Hippocampal formation (tissue), 2 donors: ENCODE data around the gene PMM1.
A peak's percentile ranks its signal among the peaks of the same experiment; 100 is the strongest.
"Not testable (repeated sequence)": the region's sequence is repeated elsewhere in the genome, so short reads cannot be mapped to it uniquely, and the experiment has no call there.

Experiments
- DNase-seq, 2 donors: peaks; one replicate each; lab custom pipeline; 2025; lab: John Stamatoyannopoulos, UW

The PMM1 gene

DNA sequence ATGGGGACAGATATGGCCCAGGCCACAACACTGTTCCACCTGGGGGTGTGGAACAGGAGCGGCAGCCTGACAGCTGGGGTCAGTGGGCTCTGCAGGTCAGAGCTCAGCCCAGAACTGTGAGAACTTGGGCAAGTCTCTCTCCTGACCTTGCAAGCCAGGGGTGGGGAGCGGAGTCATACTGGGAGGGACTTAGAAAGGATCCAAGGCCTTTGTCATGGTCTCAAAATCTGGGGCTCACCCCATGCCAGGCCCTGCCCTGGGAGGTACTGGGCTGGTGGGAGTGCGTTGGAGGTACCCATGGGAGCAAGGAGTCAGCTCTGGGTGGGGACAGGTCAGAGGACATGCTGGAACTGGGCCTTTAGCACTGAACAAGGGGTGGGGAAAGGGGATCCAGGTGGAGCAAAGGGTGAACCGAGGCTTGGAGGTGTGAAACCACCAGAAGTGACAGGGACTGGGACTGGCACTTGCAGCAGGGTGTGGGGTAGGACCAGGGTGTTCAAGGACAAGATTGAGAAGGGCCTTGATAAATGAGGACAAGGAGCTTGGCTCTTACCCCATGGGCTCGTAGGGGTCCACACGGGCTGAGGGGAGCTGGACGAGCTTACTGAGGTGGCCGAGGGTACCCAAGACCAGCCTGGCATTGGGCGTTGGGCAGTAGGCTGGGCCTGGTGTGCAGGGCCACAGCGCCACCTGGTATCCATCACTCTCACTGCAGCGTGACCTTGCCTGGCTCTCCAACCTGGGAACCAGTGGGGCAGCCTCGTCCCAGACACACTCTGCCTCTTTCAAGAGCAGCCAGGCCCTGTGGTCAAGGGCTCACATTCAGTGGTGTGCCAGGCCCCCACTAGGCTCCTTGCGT, 7.4 kb upstream of the PMM1 start:
- DNase-seq: peak; percentile 8 to 19

DNA sequence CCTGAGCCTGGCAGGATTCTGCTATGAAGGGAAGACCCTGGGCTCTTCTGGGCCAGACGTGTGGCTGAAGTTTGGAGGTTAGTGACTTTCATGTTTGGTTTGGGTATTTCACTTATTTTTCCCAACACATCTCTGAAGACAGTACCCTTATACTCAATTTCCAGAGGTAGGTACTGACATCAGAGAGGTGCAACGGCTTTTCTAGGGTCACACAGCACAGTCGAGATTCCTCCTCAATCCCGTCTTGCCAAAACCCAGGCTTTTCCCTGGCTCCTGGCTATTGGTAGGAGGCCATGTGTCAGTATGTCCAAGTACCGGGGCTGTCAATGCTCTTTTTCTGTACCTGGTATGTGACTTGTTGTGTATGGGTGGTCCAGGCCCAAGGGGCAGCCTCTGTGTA, 6.1 kb upstream of the PMM1 start:
- no peak for DNase-seq

- not testable (repeated sequence) for DNase-seq
These were observed 3.8 kb upstream of the PMM1 start for GRCh38 chr22:41593336-41593960.

DNA sequence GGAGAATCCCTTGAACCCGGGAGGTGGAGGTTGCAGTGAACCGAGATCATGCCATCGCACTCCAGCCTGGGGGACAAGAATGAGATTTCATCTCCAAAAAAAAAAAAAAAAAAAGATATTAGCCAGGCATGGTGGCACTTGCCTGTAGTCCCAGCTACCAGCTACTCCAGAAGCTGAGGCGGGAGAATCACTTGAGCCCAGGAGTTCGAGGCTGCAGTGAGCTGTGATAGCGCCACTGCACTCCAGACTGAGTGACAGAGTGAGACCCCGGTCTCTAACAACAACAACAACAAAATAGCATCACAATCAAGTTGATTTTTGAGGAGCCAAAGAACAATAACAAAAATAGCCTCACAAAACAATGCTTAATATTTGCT, 2.3 kb downstream of the PMM1 start:
- no peak for DNase-seq

DNA sequence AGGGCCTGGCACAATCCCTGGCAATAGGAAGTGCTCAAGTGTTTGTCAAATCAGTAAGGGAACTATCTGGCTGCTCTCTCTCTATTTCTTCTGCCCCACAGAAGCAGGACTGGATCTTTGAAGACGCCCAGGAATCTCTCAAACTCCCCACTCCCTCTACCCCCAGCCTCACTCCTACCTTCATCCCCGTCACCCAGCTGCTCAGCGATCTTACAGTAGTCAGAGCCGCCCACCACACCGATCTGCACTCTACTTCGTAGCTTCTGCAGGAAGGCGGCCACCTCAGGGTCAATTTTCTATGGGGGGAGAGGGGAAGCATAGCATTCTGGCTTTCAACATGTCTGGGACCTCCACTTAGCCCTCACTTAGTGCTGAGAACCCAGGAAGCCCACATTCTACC, 3.7 kb downstream of the PMM1 start:
- no peak for DNase-seq

GRCh38 chr22:41584881-41585280, 4.8 kb downstream of the PMM1 start:
- no peak for DNase-seq

GRCh38 chr22:41582694-41583093, 6.9 kb downstream of the PMM1 start:
- no peak for DNase-seq

DNA sequence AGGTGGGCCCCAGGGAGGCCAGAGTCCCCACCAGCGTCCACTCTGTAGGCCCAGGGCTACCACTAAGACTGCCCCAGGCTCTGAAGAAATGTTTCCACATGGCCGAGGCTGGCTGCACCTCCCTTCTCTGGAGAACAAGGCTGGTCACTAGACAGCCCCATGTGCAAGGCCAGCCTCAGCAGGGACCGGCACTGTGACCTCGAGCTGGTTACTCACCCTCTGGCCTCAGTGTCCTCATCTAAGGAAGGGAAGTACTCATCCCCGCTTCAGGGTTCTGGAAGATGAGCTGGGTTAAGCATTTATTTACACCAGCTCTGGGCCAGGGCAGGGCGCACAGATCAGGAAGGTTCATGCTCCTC, 9.7 kb downstream of the PMM1 start:
- no peak for DNase-seq

DNA sequence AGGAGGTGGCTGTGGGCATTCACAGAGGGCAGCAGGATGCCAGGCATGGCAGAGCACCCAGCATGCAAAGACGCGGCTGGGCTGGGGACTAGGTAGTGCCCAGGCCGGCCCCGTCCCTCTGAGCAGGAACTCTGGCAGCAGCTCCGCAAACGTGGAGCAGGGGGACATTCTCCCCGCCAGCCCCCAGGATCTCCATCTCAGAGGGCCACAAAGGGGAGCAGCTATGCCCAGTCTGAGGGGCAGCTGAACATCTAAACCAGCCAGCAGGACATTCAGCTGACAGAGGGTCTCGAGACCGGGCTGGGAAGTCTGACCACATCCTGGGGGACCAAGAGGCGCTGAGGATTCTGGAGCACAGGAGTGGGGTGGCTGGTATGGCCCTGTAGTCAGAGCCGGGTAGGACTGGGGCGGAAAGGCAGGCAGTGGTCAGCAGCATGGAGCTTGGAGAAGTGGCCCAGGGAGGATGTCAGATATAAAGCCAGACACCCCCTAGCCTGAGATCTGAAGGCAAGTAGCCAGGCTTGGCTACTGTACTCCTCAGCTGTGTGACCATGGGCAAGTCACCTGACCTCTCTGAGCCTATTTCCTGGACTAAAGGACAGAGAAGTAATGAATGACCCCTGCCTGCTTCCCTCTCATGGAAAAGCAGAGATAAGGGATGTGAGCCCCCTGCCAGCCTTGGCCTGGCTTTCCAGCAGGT, 10.2 kb downstream of the PMM1 start:
- no peak for DNase-seq

- DNase-seq: no peak
These were observed 10.8 kb downstream of the PMM1 start for GRCh38 chr22:41578818-41579217.

DNA sequence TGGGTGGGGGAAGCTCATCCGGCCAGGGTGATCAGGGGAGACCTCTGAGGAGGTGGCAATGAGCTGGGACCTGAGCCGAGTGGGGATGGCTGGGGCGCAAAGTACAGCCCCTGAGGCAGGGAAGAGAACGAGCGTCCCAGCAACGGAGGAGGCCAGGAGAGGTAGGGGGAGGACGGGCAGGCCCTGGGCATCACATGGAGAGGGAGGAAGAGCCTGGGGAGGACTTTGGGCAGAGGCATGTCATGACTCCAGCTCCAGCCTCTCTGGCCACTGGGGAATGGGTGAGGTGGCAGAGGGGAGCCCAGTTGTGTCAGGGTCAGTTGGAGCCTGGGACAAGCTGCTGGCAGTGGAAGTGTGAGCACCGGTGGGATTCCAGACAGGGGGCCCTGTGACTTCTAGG, 11.5 kb downstream of the PMM1 start:
- no peak for DNase-seq

GRCh38 chr22:41576877-41577276, 12.8 kb downstream of the PMM1 start:
- no peak for DNase-seq

DNA sequence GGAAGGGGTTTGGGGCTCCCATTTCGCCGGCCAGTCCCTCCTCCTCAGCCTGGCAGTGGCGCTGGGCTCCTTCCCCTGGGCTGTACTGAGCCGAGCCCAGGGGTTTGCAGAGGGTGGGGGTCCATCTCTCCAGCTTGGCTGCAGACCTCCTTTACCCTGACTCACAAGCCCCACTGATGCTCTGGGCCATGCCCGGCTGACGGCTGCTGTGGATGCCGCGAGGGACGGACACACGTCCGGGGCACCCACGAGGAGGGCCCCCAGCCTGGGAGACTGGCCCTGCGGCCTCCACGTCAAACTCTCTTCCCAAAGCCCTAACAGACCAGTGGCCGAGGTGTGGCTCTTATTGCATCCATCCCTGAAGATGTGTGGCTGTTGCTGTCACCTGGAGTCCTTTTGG, 14.1 kb downstream of the PMM1 start:
- no peak for DNase-seq

DNA sequence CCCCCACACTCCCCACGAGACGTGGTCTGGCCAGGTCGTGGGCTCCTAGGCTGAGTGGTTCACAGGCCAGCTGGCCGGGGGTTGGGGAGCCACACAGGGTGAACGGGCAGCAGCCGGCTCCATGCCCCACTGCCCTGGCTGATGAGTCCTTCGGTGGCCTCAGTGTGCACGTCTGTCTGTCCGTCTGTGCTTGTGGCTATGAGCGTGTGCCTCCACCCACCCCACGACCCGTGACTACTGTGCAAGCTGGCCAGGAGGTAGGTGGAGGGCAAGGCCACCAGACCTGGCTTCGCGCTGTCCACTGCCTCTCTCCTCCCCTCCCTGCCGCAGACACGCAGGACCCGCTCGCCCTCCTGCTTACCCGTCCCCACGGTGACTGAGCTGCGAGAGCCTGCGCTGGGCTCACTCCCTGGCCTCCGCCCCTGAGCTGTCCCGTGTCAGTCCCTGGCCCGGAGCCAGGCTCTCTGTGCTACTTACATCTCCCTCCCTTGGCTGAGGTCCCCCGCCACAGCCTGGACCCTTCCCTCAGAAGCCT, 14.7 kb downstream of the PMM1 start:
- no peak for DNase-seq

DNA sequence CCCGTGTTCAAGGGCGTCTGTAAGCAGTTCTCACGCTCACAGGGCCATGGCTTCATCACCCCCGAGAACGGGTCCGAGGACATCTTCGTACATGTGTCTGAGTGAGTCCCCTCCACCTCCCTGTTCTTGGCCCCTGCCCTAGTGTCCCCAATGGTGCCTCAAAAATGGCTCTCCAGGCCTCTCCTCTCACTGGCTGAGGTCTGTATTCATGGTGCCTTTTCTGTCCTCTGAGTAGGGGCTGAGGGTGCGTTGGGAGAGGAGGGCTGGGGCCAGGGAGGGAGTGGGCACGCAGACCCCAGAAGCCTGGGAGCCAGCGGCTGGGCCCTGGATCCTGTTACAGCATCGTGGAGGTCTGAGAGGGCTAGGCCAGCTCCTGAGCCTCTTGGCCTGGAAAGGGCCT, 16.0 kb downstream of the PMM1 start:
- no peak for DNase-seq

DNA sequence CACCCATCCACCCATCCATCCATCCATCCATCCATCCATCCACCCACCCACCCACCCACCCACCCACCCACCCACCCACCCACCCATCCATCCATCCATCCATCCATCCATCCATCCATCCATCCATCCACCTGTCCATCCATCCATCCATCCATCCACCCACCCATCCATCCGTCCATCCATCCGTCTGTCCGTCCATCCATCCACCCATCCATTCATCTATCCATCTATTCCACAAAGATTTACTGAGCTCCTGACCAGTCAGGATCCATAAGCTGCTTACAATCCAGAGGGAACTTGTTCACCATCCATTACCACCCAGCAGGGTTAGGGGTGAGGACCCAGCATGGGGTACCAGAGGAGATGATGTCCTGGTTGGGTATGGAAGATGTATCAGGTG, 17.3 kb downstream of the PMM1 start:
- DNase-seq: not testable (repeated sequence)

GRCh38 chr22:41571786-41572185, 17.9 kb downstream of the PMM1 start:
- no peak for DNase-seq

DNA sequence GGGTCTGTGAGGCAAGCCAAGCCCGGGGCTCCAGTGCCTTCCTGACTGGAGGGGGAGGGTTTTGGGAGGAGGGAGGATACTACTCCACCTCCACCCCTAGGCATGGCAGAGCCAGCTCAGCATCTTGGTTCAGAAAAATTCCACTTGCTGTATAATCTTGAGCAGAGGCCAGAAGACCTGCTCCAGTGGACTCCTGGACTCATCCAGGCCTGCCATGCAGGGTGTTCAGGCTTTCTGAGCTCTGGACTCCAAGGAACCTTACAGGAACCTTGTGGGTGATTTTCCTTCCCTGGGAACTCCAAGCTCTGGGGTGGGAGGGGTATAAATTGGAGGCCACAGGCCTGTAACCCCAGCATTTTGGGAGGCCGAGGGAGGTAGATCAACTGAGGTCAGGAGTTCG, 19.4 kb downstream of the PMM1 start:
- DNase-seq: no peak

- no peak for DNase-seq
These were observed 20.8 kb downstream of the PMM1 start for GRCh38 chr22:41568811-41569210.

DNA sequence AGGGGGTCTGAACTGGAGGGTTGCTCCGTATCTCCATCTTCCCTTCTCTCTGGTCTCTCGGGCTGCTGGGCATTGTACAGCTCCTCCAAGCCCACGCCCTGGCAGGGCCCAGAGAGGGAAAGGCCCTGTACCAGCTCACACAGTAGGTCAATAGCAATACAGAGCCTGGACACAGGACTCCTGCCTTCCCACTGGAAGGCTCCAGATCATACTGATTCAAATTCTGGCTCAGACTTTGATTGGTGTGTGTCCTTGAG, 22.2 kb downstream of the PMM1 start:
- no peak for DNase-seq

DNA sequence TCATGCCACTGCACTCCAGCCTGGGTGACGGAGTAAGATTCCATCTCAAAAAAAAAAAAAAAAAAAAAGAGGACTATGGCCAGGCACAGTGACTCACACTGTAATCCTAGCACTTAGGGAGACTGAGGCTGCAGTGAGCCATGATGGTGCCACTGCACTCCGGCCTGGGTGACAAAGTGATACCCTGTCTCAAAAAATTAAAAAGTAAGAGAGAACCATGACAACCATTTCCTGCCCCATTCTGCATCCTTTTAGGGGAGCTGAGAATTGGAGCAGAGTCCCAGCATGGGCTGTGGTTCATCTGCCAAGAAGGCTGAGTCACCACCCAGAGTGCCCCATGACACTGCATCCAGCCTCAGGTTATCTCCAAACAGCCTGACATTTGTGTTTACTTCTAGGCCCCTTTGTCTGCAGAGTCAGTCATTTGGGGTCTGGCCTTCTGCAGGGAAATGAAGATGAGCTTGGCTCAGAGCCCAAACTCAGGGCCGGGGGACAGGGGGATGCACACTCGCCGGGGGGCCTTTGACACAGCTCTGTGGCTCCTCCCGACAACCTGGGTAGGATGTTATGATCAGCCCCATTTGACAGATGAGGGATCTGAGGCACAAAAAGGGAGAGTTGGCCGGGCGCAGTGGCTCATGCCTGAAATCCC, 24.1 kb downstream of the PMM1 start:
- DNase-seq: no peak

DNA sequence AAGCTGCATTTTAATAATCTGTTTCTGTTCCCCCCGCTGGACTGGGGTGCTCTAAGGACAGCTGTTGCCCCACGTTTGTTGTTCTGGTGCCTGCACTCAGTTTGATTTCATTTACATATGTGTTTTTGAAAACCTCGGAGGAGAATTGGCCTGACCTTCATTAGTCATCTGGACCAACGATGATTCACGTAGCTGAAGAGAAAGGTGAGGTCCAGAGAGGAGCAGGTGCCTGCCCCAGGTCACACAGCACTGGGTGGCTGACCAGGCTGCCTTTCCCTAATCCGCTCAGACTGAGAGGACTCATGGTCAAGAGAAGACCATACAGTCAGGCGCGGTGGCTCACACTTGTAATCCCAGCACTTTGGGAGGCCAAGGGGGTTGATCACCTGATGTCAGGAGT, 25.1 kb downstream of the PMM1 start:
- DNase-seq: no peak
